Mucosa of stomach (tissue), 1 donor: ENCODE data around the gene RPRD1A.
"Not testable (repeated sequence)": the region's sequence is repeated elsewhere in the genome, so short reads cannot be mapped to it uniquely, and the experiment has no call there.

ENCODE experiments used
- H3K27me3 ChIP-seq: one replicate; pipeline ENCODE4 v1.7.0; 2013; ENCODE audit warnings: mild to moderate bottlenecking, low read length; ENCODE audit not compliant: control insufficient read depth, insufficient read depth
- H3K36me3 ChIP-seq: one replicate; pipeline ENCODE4 v1.7.0; 2013; ENCODE audit warnings: low read length; ENCODE audit not compliant: control insufficient read depth, insufficient read depth
- H3K4me1 ChIP-seq: one replicate; pipeline ENCODE4 v1.7.0; 2013; ENCODE audit warnings: mild to moderate bottlenecking, low read length; ENCODE audit not compliant: control insufficient read depth, insufficient read depth
- H3K4me3 ChIP-seq: one replicate; pipeline ENCODE4 v1.7.0; 2013; ENCODE audit warnings: low read length
- H3K9ac ChIP-seq: one replicate; pipeline ENCODE4 v1.7.0; 2013; ENCODE audit warnings: mild to moderate bottlenecking, low read length, moderate library complexity
- H3K9me3 ChIP-seq: one replicate; pipeline ENCODE4 v1.7.0; 2013; ENCODE audit warnings: mild to moderate bottlenecking, low read length, moderate library complexity; ENCODE audit not compliant: control insufficient read depth
- donor health status: Pancreatic carcinoma.

Gene RPRD1A

GRCh38 chr18:36067055-36067957, at the start of gene RPRD1A:
TSS of gene RPRD1A (minus strand) at chr18:36067559. CDS start at chr18:36067404, 155 bp downstream.
- Histone ChIP-seq H3K9me3 (no peaks in the 10 kb centered on the region), H3K27me3 (no peaks in the 10 kb centered on the region), H3K36me3 (no peaks in the 10 kb centered on the region), H3K9ac (peak within 1 kb of the TSS; percentile 87), H3K4me1 (peaks cover 14% of the 10 kb centered on the region), H3K4me3 (peak within 1 kb of the TSS; percentile 77)

- H3K36me3 ChIP-seq: not testable (repeated sequence)
These were observed 49.4 kb upstream of the RPRD1A start for GRCh38 chr18:36116771-36117170.

GRCh38 chr18:36114738-36115137, 47.4 kb upstream of the RPRD1A start:
- H3K36me3 ChIP-seq: no peaks in the 10 kb centered on the region

More at GRCh38 chr18:36116771-36117170, 49.4 kb upstream of the RPRD1A start:
- not testable (repeated sequence) for H3K9ac ChIP-seq, H3K4me1 ChIP-seq, H3K4me3 ChIP-seq, H3K27me3 ChIP-seq, H3K9me3 ChIP-seq

GRCh38 chr18:36114251-36114650, 46.9 kb upstream of the RPRD1A start:
- no peaks in the 10 kb centered on the region for H3K36me3 ChIP-seq

More at GRCh38 chr18:36114738-36115137, 47.4 kb upstream of the RPRD1A start:
- no peaks in the 10 kb centered on the region for H3K4me1 ChIP-seq
- no peaks in the 10 kb centered on the region for H3K27me3 ChIP-seq
- H3K9ac ChIP-seq: no peak overlapping the region
- no peak overlapping the region for H3K4me3 ChIP-seq
- no peaks in the 10 kb centered on the region for H3K9me3 ChIP-seq

GRCh38 chr18:36112302-36112701, 44.9 kb upstream of the RPRD1A start:
- Histone ChIP-seq H3K9ac (no peak overlapping the region), H3K36me3 (no peaks in the 10 kb centered on the region), H3K4me3 (no peak overlapping the region), H3K9me3 (no peaks in the 10 kb centered on the region), H3K27me3 (no peaks in the 10 kb centered on the region), H3K4me1 (no peaks in the 10 kb centered on the region)

More at GRCh38 chr18:36114251-36114650, 46.9 kb upstream of the RPRD1A start:
- Histone ChIP-seq H3K27me3 (no peaks in the 10 kb centered on the region), H3K4me3 (no peak overlapping the region), H3K9ac (no peak overlapping the region), H3K9me3 (no peaks in the 10 kb centered on the region), H3K4me1 (no peaks in the 10 kb centered on the region)

GRCh38 chr18:36109737-36110136, 42.4 kb upstream of the RPRD1A start:
- no peaks in the 10 kb centered on the region for H3K4me1 ChIP-seq
- no peak overlapping the region for H3K4me3 ChIP-seq
- no peaks in the 10 kb centered on the region for H3K9me3 ChIP-seq
- H3K9ac ChIP-seq: no peak overlapping the region
- H3K36me3 ChIP-seq: no peaks in the 10 kb centered on the region
- no peaks in the 10 kb centered on the region for H3K27me3 ChIP-seq

GRCh38 chr18:36108601-36109000, 41.2 kb upstream of the RPRD1A start:
- Histone ChIP-seq H3K4me1 (no peaks in the 10 kb centered on the region), H3K4me3 (no peak overlapping the region), H3K36me3 (no peaks in the 10 kb centered on the region), H3K27me3 (no peaks in the 10 kb centered on the region), H3K9me3 (no peaks in the 10 kb centered on the region), H3K9ac (no peak overlapping the region)

GRCh38 chr18:36108196-36108595, 40.8 kb upstream of the RPRD1A start:
- Histone ChIP-seq H3K4me3 (no peak overlapping the region), H3K27me3 (no peaks in the 10 kb centered on the region), H3K9ac (no peak overlapping the region), H3K36me3 (no peaks in the 10 kb centered on the region), H3K4me1 (no peaks in the 10 kb centered on the region), H3K9me3 (no peaks in the 10 kb centered on the region)

GRCh38 chr18:36107477-36107876, 40.1 kb upstream of the RPRD1A start:
- Histone ChIP-seq H3K4me3 (no peak overlapping the region), H3K4me1 (no peaks in the 10 kb centered on the region), H3K9ac (no peak overlapping the region), H3K9me3 (no peaks in the 10 kb centered on the region), H3K36me3 (no peaks in the 10 kb centered on the region), H3K27me3 (no peaks in the 10 kb centered on the region)

GRCh38 chr18:36104749-36105148, 37.4 kb upstream of the RPRD1A start:
- H3K27me3 ChIP-seq: no peaks in the 10 kb centered on the region
- no peak overlapping the region for H3K4me3 ChIP-seq
- H3K9me3 ChIP-seq: no peaks in the 10 kb centered on the region
- H3K36me3 ChIP-seq: no peaks in the 10 kb centered on the region
- H3K4me1 ChIP-seq: no peaks in the 10 kb centered on the region
- no peak overlapping the region for H3K9ac ChIP-seq

GRCh38 chr18:36101943-36102342, 34.6 kb upstream of the RPRD1A start:
- no peak overlapping the region for H3K9ac ChIP-seq
- H3K27me3 ChIP-seq: no peaks in the 10 kb centered on the region
- no peak overlapping the region for H3K4me3 ChIP-seq
- H3K4me1 ChIP-seq: no peaks in the 10 kb centered on the region
- no peaks in the 10 kb centered on the region for H3K9me3 ChIP-seq
- no peaks in the 10 kb centered on the region for H3K36me3 ChIP-seq

- Histone ChIP-seq H3K9me3 (no peaks in the 10 kb centered on the region), H3K4me1 (no peaks in the 10 kb centered on the region), H3K9ac (no peak overlapping the region), H3K27me3 (no peaks in the 10 kb centered on the region), H3K4me3 (no peak overlapping the region), H3K36me3 (no peaks in the 10 kb centered on the region)
These were observed 32.0 kb upstream of the RPRD1A start for GRCh38 chr18:36099311-36099710.
